GM18526 (cell line): ENCODE results near the gene INPP4A.

Source experiments
- POLR2A ChIP-seq: IDR thresholded peaks from 3 replicates; pipeline ENCODE4 v1.6.1; 2011; ENCODE audit not compliant: insufficient read length; ENCODE audit errors: extremely low read depth

Gene INPP4A

GRCh38 chr2:98506881-98507280 lies 62.2 kb downstream of the INPP4A start:
- TF ChIP-seq POLR2A = no peak

GRCh38 chr2:98507461-98507860 lies 62.8 kb downstream of the INPP4A start:
- no peak for TF ChIP-seq POLR2A

- no peak for TF ChIP-seq POLR2A
Observed at GRCh38 chr2:98507891-98508708, 63.4 kb downstream of the INPP4A start.

- TF ChIP-seq POLR2A = no peak
Observed at GRCh38 chr2:98508709-98509066, 64.0 kb downstream of the INPP4A start.

GRCh38 chr2:98509542-98510321 lies 65.1 kb downstream of the INPP4A start:
- no peak for TF ChIP-seq POLR2A

- TF ChIP-seq POLR2A = no peak
Observed at GRCh38 chr2:98510322-98510662, 65.6 kb downstream of the INPP4A start.

GRCh38 chr2:98511981-98512380 lies 67.3 kb downstream of the INPP4A start:
- TF ChIP-seq POLR2A = no peak

GRCh38 chr2:98512699-98513098 lies 68.0 kb downstream of the INPP4A start:
- no peak for TF ChIP-seq POLR2A

- TF ChIP-seq POLR2A = no peak
Observed at GRCh38 chr2:98514096-98514639, 69.5 kb downstream of the INPP4A start.

- no peak for TF ChIP-seq POLR2A
Observed at GRCh38 chr2:98514879-98515249, 70.2 kb downstream of the INPP4A start.

- TF ChIP-seq POLR2A = no peak
Observed at GRCh38 chr2:98515250-98515991, 70.8 kb downstream of the INPP4A start.

GRCh38 chr2:98516571-98516970 lies 71.9 kb downstream of the INPP4A start:
- TF ChIP-seq POLR2A = no peak

- no peak for TF ChIP-seq POLR2A
Observed at GRCh38 chr2:98517636-98518035, 73.0 kb downstream of the INPP4A start.

GRCh38 chr2:98518101-98518500 lies 73.4 kb downstream of the INPP4A start:
- TF ChIP-seq POLR2A = no peak

GRCh38 chr2:98519156-98519555 lies 74.5 kb downstream of the INPP4A start:
- TF ChIP-seq POLR2A = no peak

- TF ChIP-seq POLR2A = no peak
Observed at GRCh38 chr2:98519851-98520250, 75.2 kb downstream of the INPP4A start.
